ENCODE results near the gene DEPP1. TPM values are rescaled to one million over a fixed set of nuclear protein-coding genes. Genes with fewer than 3 reads are reported as not detected.
"Not testable (repeated sequence)": the region's sequence is repeated elsewhere in the genome, so short reads cannot be mapped to it uniquely, and the experiment has no call there.

The DEPP1 gene
- total and polyA plus RNA-seq, 2 of the 13 experiments (the other 11 are each of a cell fraction or from before 2014, with no cell fraction given) = 14.8 to 270 TPM

GRCh38 chr10:45014557-45014956 lies 35.9 kb upstream of the DEPP1 start:
- H3K27me3 ChIP-seq (ENCODE audit: control insufficient read depth in 1 of 2, insufficient read depth in 2 of 2, low read length in 2 of 2); H3K4me1 ChIP-seq (ENCODE audit: insufficient read depth, low read length); H3K9me3 ChIP-seq (ENCODE audit: low read length); DNase-seq (ENCODE audit: low spot score); CTCF ChIA-PET (ENCODE audit: low intra/inter-chr PET ratio, low total read pairs); H3K4me3 ChIP-seq (replicated peaks in 1 of 3; ENCODE audit: insufficient read depth in 1 of 3, low read depth in 2 of 3, low read length in 3 of 3); FAIRE-seq; H4K20me1 ChIP-seq (ENCODE audit: insufficient read depth, low read length); H2AFZ ChIP-seq (ENCODE audit: low read length); H3K9ac ChIP-seq (ENCODE audit: insufficient read depth, low read depth, low read length); H3K4me2 ChIP-seq (ENCODE audit: low read depth, low read length); intact Hi-C loops (cut with micrococcal nuclease; ENCODE audit: unreplicated experiment); ATAC-seq; H3K27ac ChIP-seq (ENCODE audit: extremely low read length, insufficient read depth, low read length); BruUV-seq (replicated peaks); H3K36me3 ChIP-seq (replicated peaks in 1 of 2; ENCODE audit: control insufficient read depth in 1 of 2, insufficient read depth in 2 of 2, low read length in 2 of 2); H3K79me2 ChIP-seq (ENCODE audit: insufficient read depth, low read length); TF ChIP-seq FOXA1 (IDR thresholded peaks at IDR 0.05): not testable (repeated sequence)
- POLR2A ChIA-PET = interaction anchor here (0.9 kb wide), 1 partner anchor 36 kb away, joined by 3 read pairs; the partner anchor contains the start of gene DEPP1
- TF ChIP-seq FOXK1 (CRISPR knock-in tag; IDR thresholded peaks at IDR 0.05; ENCODE audit: borderline replicate concordance, low read depth) (peak; percentile 22; the same call in 1 of the 2 replicates), FOXA3 (CRISPR knock-in tag; IDR thresholded peaks at IDR 0.05) (peak; percentile 75), ARID5B (CRISPR knock-in tag; IDR thresholded peaks at IDR 0.05) (peak; percentile 18; the same call in 1 of the 2 replicates), ZNF574 (CRISPR knock-in tag; IDR thresholded peaks at IDR 0.05) (peak; percentile 12; the same call in 1 of the 2 replicates), ZNF281 (CRISPR knock-in tag; IDR thresholded peaks at IDR 0.05; ENCODE audit: borderline replicate concordance) (peak; percentile 87), FOXA1 (CRISPR knock-in tag; IDR thresholded peaks at IDR 0.05) (peak; percentile 72)
- in situ Hi-C loops (cut with HindIII; ENCODE audit: extremely low pct_ligation_motif_present, low pct_unique_long_range_greater_than_20kb) = loop anchor here (25.0 kb wide), 2 partner anchors 223 to 423 kb away; no protein-coding TSS in a partner anchor
- 6% methylated on average over 3 of the region's 10 CpGs for WGBS (ENCODE audit: low lambda C conversion rate)
